ENCODE measurements around the gene THTPA. TPM values are rescaled to one million over a fixed set of nuclear protein-coding genes. Genes with fewer than 3 reads are reported as not detected.
A peak's percentile ranks its signal among the peaks of the same experiment; 100 is the strongest.

Gene THTPA
- total RNA-seq, 1 experiment from 2014 or later = 18.3 TPM

- peak overlapping the region; percentile 89 for H3K4me3 Mint-ChIP-seq (ENCODE audit: low read depth, unreplicated experiment)
- intact Hi-C loops (cut with micrococcal nuclease; ENCODE audit: unreplicated experiment) = loop anchor here (10.0 kb wide), 1 partner anchor 233 kb away; the partner anchor contains the start of gene PABPN1
- H3K9me3 Mint-ChIP-seq (ENCODE audit: low read depth, unreplicated experiment) = no peaks in the 10 kb centered on the region
- H3K27me3 Mint-ChIP-seq (ENCODE audit: unreplicated experiment) = no peaks in the 10 kb centered on the region
- H3K4me1 Mint-ChIP-seq (ENCODE audit: low read depth, unreplicated experiment) = peaks cover 23% of the 10 kb centered on the region
- no TSS peak for BruUV-seq (replicated peaks)
- peaks cover 52% of the 10 kb centered on the region for H3K36me3 Mint-ChIP-seq (ENCODE audit: insufficient read depth, unreplicated experiment)
- no peak for DNase-seq
- no peak overlapping the region for H3K27ac Mint-ChIP-seq (ENCODE audit: unreplicated experiment)
- TF ChIP-seq CTCF (IDR thresholded peaks at IDR 0.05; ENCODE audit: unreplicated experiment) = no peak
- CTCF ChIA-PET = interaction anchor here (0.9 kb wide), 1 partner anchor 14 kb away, joined by 4 read pairs; no protein-coding TSS in a partner anchor
Measured at GRCh38 chr14:23557521-23557920, 1.4 kb downstream of the THTPA start.

GRCh38 chr14:23557946-23558345 lies 1.9 kb downstream of the THTPA start:
- Mint-ChIP-seq H3K4me1 (ENCODE audit: low read depth, unreplicated experiment) (peaks cover 23% of the 10 kb centered on the region), H3K36me3 (ENCODE audit: insufficient read depth, unreplicated experiment) (peaks cover 56% of the 10 kb centered on the region), H3K9me3 (ENCODE audit: low read depth, unreplicated experiment) (no peaks in the 10 kb centered on the region), H3K27me3 (ENCODE audit: unreplicated experiment) (no peaks in the 10 kb centered on the region), H3K4me3 (ENCODE audit: low read depth, unreplicated experiment) (peak overlapping the region; percentile 89), H3K27ac (ENCODE audit: unreplicated experiment) (no peak overlapping the region)
- intact Hi-C loops (cut with micrococcal nuclease; ENCODE audit: unreplicated experiment) = loop anchor here (10.0 kb wide), 1 partner anchor 233 kb away; the partner anchor contains the start of gene PABPN1
- CTCF ChIA-PET = interaction anchor here (0.9 to 2.2 kb wide), 2 partner anchors 14 to 80 kb away, joined by 4 to 22 read pairs; no protein-coding TSS in a partner anchor
- BruUV-seq (replicated peaks) = no TSS peak
- DNase-seq = no peak
- no peak for TF ChIP-seq CTCF (IDR thresholded peaks at IDR 0.05; ENCODE audit: unreplicated experiment)

- Mint-ChIP-seq H3K4me3 (ENCODE audit: low read depth, unreplicated experiment) (no peak overlapping the region), H3K27me3 (ENCODE audit: unreplicated experiment) (no peaks in the 10 kb centered on the region), H3K36me3 (ENCODE audit: insufficient read depth, unreplicated experiment) (peaks cover 61% of the 10 kb centered on the region), H3K4me1 (ENCODE audit: low read depth, unreplicated experiment) (peaks cover 23% of the 10 kb centered on the region), H3K27ac (ENCODE audit: unreplicated experiment) (no peak overlapping the region), H3K9me3 (ENCODE audit: low read depth, unreplicated experiment) (no peaks in the 10 kb centered on the region)
- BruUV-seq (replicated peaks) = no TSS peak
- DNase-seq = no peak
- no peak for TF ChIP-seq CTCF (IDR thresholded peaks at IDR 0.05; ENCODE audit: unreplicated experiment)
- CTCF ChIA-PET = interaction anchor here (2.2 kb wide), 1 partner anchor 80 kb away, joined by 22 read pairs; no protein-coding TSS in a partner anchor
- intact Hi-C loops (cut with micrococcal nuclease; ENCODE audit: unreplicated experiment) = loop anchor here (10.0 kb wide), 1 partner anchor 234 kb away; the partner anchor contains the start of gene PABPN1
Measured at GRCh38 chr14:23558346-23559009, 2.4 kb downstream of the THTPA start.

GRCh38 chr14:23559010-23559925 lies 3.2 kb downstream of the THTPA start:
- Mint-ChIP-seq H3K4me1 (ENCODE audit: low read depth, unreplicated experiment) (peaks cover 23% of the 10 kb centered on the region), H3K27ac (ENCODE audit: unreplicated experiment) (no peak overlapping the region), H3K9me3 (ENCODE audit: low read depth, unreplicated experiment) (no peaks in the 10 kb centered on the region), H3K36me3 (ENCODE audit: insufficient read depth, unreplicated experiment) (peaks cover 64% of the 10 kb centered on the region), H3K4me3 (ENCODE audit: low read depth, unreplicated experiment) (no peak overlapping the region), H3K27me3 (ENCODE audit: unreplicated experiment) (no peaks in the 10 kb centered on the region)
- no TSS peak for BruUV-seq (replicated peaks)
- CTCF ChIA-PET = interaction anchor here (0.6 to 2.2 kb wide), 2 partner anchors 81 to 1086 kb away, joined by 3 to 22 read pairs; no protein-coding TSS in a partner anchor
- TF ChIP-seq CTCF (IDR thresholded peaks at IDR 0.05; ENCODE audit: unreplicated experiment) = peak; percentile 87
- intact Hi-C loops (cut with micrococcal nuclease; ENCODE audit: unreplicated experiment) = loop anchor here (10.0 kb wide), 1 partner anchor 234 kb away; the partner anchor contains the start of gene PABPN1
- peak; percentile 71 for DNase-seq
